SJSA1 (cell line): ENCODE results near the gene RNF152. TPM values are rescaled to one million over a fixed set of nuclear protein-coding genes. Genes with fewer than 3 reads are reported as not detected.
A peak's percentile ranks its signal among the peaks of the same experiment; 100 is the strongest.

Experiments used
- DNase-seq, 2 experiments: peaks; one replicate each; pipeline ENCODE4 v3.0.0-alpha.2; 2015 to 2020; ENCODE audit warnings: low spot score in 2 of 2, low read depth in 1 of 2
- H3K27ac ChIP-seq: fragments of 250-450 bp; sonication (Bioruptor Pico); 2 replicates; pipeline ENCODE4 v1.5.1; 2020; ENCODE audit warnings: mild to moderate bottlenecking, moderate library complexity
- H3K27me3 ChIP-seq: fragments of 250-450 bp; sonication (Bioruptor Pico); replicated peaks from 2 replicates; pipeline ENCODE4 v1.5.1; 2020; ENCODE audit warnings: mild to moderate bottlenecking, moderate library complexity
- H3K36me3 ChIP-seq: fragments of 250-450 bp; sonication (Bioruptor Pico); 2 replicates; pipeline ENCODE4 v1.5.1; 2020; ENCODE audit warnings: mild to moderate bottlenecking
- H3K4me1 ChIP-seq: fragments of 250-450 bp; sonication (Bioruptor Pico); replicated peaks from 2 replicates; pipeline ENCODE4 v1.6.1; 2021; ENCODE audit warnings: mild to moderate bottlenecking
- H3K4me3 ChIP-seq: fragments of 250-450 bp; sonication (Bioruptor Pico); 2 replicates; pipeline ENCODE4 v1.5.1; 2020; ENCODE audit warnings: mild to moderate bottlenecking
- H3K9me3 ChIP-seq: fragments of 250-450 bp; sonication (Bioruptor Pico); replicated peaks from 2 replicates; pipeline ENCODE4 v1.5.1; 2020; ENCODE audit warnings: mild to moderate bottlenecking
- total RNA-seq: library from RNA; depleted of rRNA; stranded (reverse); fragments of >200 nt; shearing (Covaris generic); gene quantifications from 2 replicates; pipeline ENCODE4 v1.2.3, GENCODE V29; 2014

RNF152 gene
- total RNA-seq, 1 experiment from 2014 or later, result 18.0 TPM

GRCh38 chr18:61854578-61855448 is 38.0 kb downstream of the RNF152 start:
- Histone ChIP-seq H3K36me3 (peaks cover 8% of the 10 kb centered on the region), H3K27ac (peak overlapping the region; percentile 13), H3K27me3 (no peaks in the 10 kb centered on the region), H3K9me3 (0 out of 2 replicates have a peak, but pooled peaks cover 3% of the 10 kb centered on the region), H3K4me3 (no peak overlapping the region), H3K4me1 (peaks cover 35% of the 10 kb centered on the region)
- DNase-seq, result peak; percentile 63 to 73

- DNase-seq, result no peak
- H3K27me3 ChIP-seq, result no peaks in the 10 kb centered on the region
- H3K9me3 ChIP-seq, result 0 out of 2 replicates have a peak, but pooled peaks cover 3% of the 10 kb centered on the region
- peaks cover 35% of the 10 kb centered on the region for H3K4me1 ChIP-seq
- H3K36me3 ChIP-seq, result peaks cover 12% of the 10 kb centered on the region
- peak overlapping the region; percentile 13; the same call in 1 of the 2 replicates for H3K27ac ChIP-seq
- H3K4me3 ChIP-seq, result no peak overlapping the region
These were observed 39.0 kb downstream of the RNF152 start for GRCh38 chr18:61853855-61854254.

GRCh38 chr18:61852496-61852895 is 40.3 kb downstream of the RNF152 start:
- Histone ChIP-seq H3K27me3 (no peaks in the 10 kb centered on the region), H3K4me1 (peaks cover 35% of the 10 kb centered on the region), H3K36me3 (peaks cover 12% of the 10 kb centered on the region), H3K27ac (peak overlapping the region; percentile 50), H3K4me3 (no peak overlapping the region), H3K9me3 (0 out of 2 replicates have a peak, but pooled peaks cover 3% of the 10 kb centered on the region)
- no peak for DNase-seq

GRCh38 chr18:61851940-61852451 is 40.8 kb downstream of the RNF152 start:
- 0 out of 2 replicates have a peak, but pooled peaks cover 3% of the 10 kb centered on the region for H3K9me3 ChIP-seq
- DNase-seq, result peak; percentile 58 to 68
- H3K4me3 ChIP-seq, result no peak overlapping the region
- H3K36me3 ChIP-seq, result peaks cover 12% of the 10 kb centered on the region
- peaks cover 35% of the 10 kb centered on the region for H3K4me1 ChIP-seq
- H3K27ac ChIP-seq, result peak overlapping the region; percentile 50
- no peaks in the 10 kb centered on the region for H3K27me3 ChIP-seq

GRCh38 chr18:61851279-61851678 is 41.5 kb downstream of the RNF152 start:
- no peak overlapping the region; the same call in 1 of the 2 replicates for H3K27ac ChIP-seq
- no peak for DNase-seq

GRCh38 chr18:61850756-61851155 is 42.1 kb downstream of the RNF152 start:
- Histone ChIP-seq H3K36me3 (peaks cover 12% of the 10 kb centered on the region), H3K4me1 (peaks cover 35% of the 10 kb centered on the region), H3K9me3 (0 out of 2 replicates have a peak, but pooled peaks cover 3% of the 10 kb centered on the region), H3K27me3 (no peaks in the 10 kb centered on the region), H3K4me3 (no peak overlapping the region), H3K27ac (no peak overlapping the region)
- no peak for DNase-seq

More at GRCh38 chr18:61851279-61851678, 41.5 kb downstream of the RNF152 start:
- Histone ChIP-seq H3K4me3 (no peak overlapping the region), H3K27me3 (no peaks in the 10 kb centered on the region), H3K36me3 (peaks cover 12% of the 10 kb centered on the region), H3K9me3 (0 out of 2 replicates have a peak, but pooled peaks cover 3% of the 10 kb centered on the region), H3K4me1 (peaks cover 35% of the 10 kb centered on the region)

- no peak overlapping the region for H3K27ac ChIP-seq
- H3K36me3 ChIP-seq, result peaks cover 10% of the 10 kb centered on the region; the same call in 1 of the 2 replicates
- DNase-seq, result no peak
- H3K27me3 ChIP-seq, result no peaks in the 10 kb centered on the region
- no peak overlapping the region for H3K4me3 ChIP-seq
- H3K4me1 ChIP-seq, result peaks cover 23% of the 10 kb centered on the region
- H3K9me3 ChIP-seq, result no peaks in the 10 kb centered on the region
These were observed 45.5 kb downstream of the RNF152 start for GRCh38 chr18:61847164-61847791.

- no peak overlapping the region for H3K4me3 ChIP-seq
- H3K27me3 ChIP-seq, result no peaks in the 10 kb centered on the region
- H3K27ac ChIP-seq, result no peak overlapping the region
- peak in 1 of 2 experiments; percentile 34 for DNase-seq
- peaks cover 13% of the 10 kb centered on the region; the same call in 1 of the 2 replicates for H3K36me3 ChIP-seq
- peaks cover 21% of the 10 kb centered on the region for H3K4me1 ChIP-seq
- H3K9me3 ChIP-seq, result no peaks in the 10 kb centered on the region
These were observed 47.6 kb downstream of the RNF152 start for GRCh38 chr18:61845197-61845596.

GRCh38 chr18:61844726-61845125 is 48.1 kb downstream of the RNF152 start:
- H3K4me3 ChIP-seq, result no peak overlapping the region
- H3K36me3 ChIP-seq, result peaks cover 9% of the 10 kb centered on the region; the same call in 1 of the 2 replicates
- no peak overlapping the region for H3K27ac ChIP-seq
- DNase-seq, result no peak
- no peaks in the 10 kb centered on the region for H3K27me3 ChIP-seq
- no peaks in the 10 kb centered on the region for H3K9me3 ChIP-seq
- peaks cover 21% of the 10 kb centered on the region for H3K4me1 ChIP-seq

- Histone ChIP-seq H3K4me3 (no peak overlapping the region), H3K9me3 (no peaks in the 10 kb centered on the region), H3K27ac (no peak overlapping the region), H3K36me3 (0 out of 2 replicates have a peak, but pooled peaks cover 6% of the 10 kb centered on the region), H3K4me1 (peaks cover 21% of the 10 kb centered on the region), H3K27me3 (no peaks in the 10 kb centered on the region)
- peak in 1 of 2 experiments; percentile 58 for DNase-seq
These were observed 50.7 kb downstream of the RNF152 start for GRCh38 chr18:61842146-61842545.

- DNase-seq, result no peak
- Histone ChIP-seq H3K4me1 (peaks cover 21% of the 10 kb centered on the region), H3K36me3 (0 out of 2 replicates have a peak, but pooled peaks cover 6% of the 10 kb centered on the region), H3K27me3 (no peaks in the 10 kb centered on the region), H3K27ac (no peak overlapping the region), H3K9me3 (no peaks in the 10 kb centered on the region), H3K4me3 (no peak overlapping the region)
These were observed 51.1 kb downstream of the RNF152 start for GRCh38 chr18:61841706-61842105.

- H3K4me3 ChIP-seq, result no peak overlapping the region
- no peaks in the 10 kb centered on the region for H3K27me3 ChIP-seq
- DNase-seq, result no peak
- peaks cover 19% of the 10 kb centered on the region for H3K4me1 ChIP-seq
- no peak overlapping the region for H3K27ac ChIP-seq
- H3K36me3 ChIP-seq, result 0 out of 2 replicates have a peak, but pooled peaks cover 6% of the 10 kb centered on the region
- no peaks in the 10 kb centered on the region for H3K9me3 ChIP-seq
These were observed 52.5 kb downstream of the RNF152 start for GRCh38 chr18:61840324-61840723.

GRCh38 chr18:61838521-61838920 is 54.3 kb downstream of the RNF152 start:
- no peak for DNase-seq
- 0 out of 2 replicates have a peak, but pooled peaks cover 6% of the 10 kb centered on the region for H3K36me3 ChIP-seq
- H3K4me1 ChIP-seq, result peaks cover 26% of the 10 kb centered on the region
- H3K27ac ChIP-seq, result no peak overlapping the region
- H3K27me3 ChIP-seq, result no peaks in the 10 kb centered on the region
- no peak overlapping the region for H3K4me3 ChIP-seq
- no peaks in the 10 kb centered on the region for H3K9me3 ChIP-seq
